ENCODE measurements around the gene SFSWAP.
"Not testable (repeated sequence)": the region's sequence is repeated elsewhere in the genome, so short reads cannot be mapped to it uniquely, and the experiment has no call there.

The SFSWAP gene

GRCh38 chr12:131765961-131766360 lies 55.1 kb downstream of the SFSWAP start:
- no peak for DNase-seq

- no peak for DNase-seq
Observed at GRCh38 chr12:131766382-131767107, 55.7 kb downstream of the SFSWAP start.

- DNase-seq: no peak
Observed at GRCh38 chr12:131770120-131770519, 59.2 kb downstream of the SFSWAP start.

- DNase-seq: no peak
Observed at GRCh38 chr12:131771965-131772364, 61.1 kb downstream of the SFSWAP start.

GRCh38 chr12:131773582-131774221 lies 62.8 kb downstream of the SFSWAP start:
- DNase-seq: no peak

- no peak for DNase-seq
Observed at GRCh38 chr12:131774576-131775391, 63.9 kb downstream of the SFSWAP start.

- no peak for DNase-seq
Observed at GRCh38 chr12:131775392-131776236, 64.7 kb downstream of the SFSWAP start.

- DNase-seq: no peak
Observed at GRCh38 chr12:131776237-131776889, 65.5 kb downstream of the SFSWAP start.

GRCh38 chr12:131777269-131777668 lies 66.4 kb downstream of the SFSWAP start:
- DNase-seq: not testable (repeated sequence)

GRCh38 chr12:131779027-131779426 lies 68.1 kb downstream of the SFSWAP start:
- no peak for DNase-seq

- DNase-seq: no peak
Observed at GRCh38 chr12:131782061-131782460, 71.2 kb downstream of the SFSWAP start.

- DNase-seq: no peak
Observed at GRCh38 chr12:131783915-131784541, 73.1 kb downstream of the SFSWAP start.

- DNase-seq: no peak
Observed at GRCh38 chr12:131784909-131785762, 74.2 kb downstream of the SFSWAP start.

- DNase-seq: no peak
Observed at GRCh38 chr12:131785763-131786330, 75.0 kb downstream of the SFSWAP start.

- DNase-seq: no peak
Observed at GRCh38 chr12:131786331-131786730, 75.4 kb downstream of the SFSWAP start.

- DNase-seq: no peak
Observed at GRCh38 chr12:131787143-131787660, 76.3 kb downstream of the SFSWAP start.

GRCh38 chr12:131788070-131788469 lies 77.2 kb downstream of the SFSWAP start:
- no peak for DNase-seq

- no peak for DNase-seq
Observed at GRCh38 chr12:131789638-131790037, 78.7 kb downstream of the SFSWAP start.

- DNase-seq: no peak
Observed at GRCh38 chr12:131793243-131794022, 82.5 kb downstream of the SFSWAP start.

All from NCI-H345 (cell line).